Neural progenitor cell (in vitro differentiated cells): Measurements from ENCODE around the gene LIMS2. TPM values are rescaled to one million over a fixed set of nuclear protein-coding genes. Genes with fewer than 3 reads are reported as not detected.

ENCODE experiments used
- DNase-seq: peaks from one replicate; pipeline ENCODE4 v3.0.0-alpha.2; 2016; ENCODE audit warnings: low spot score
- H2AFZ ChIP-seq: fragments of 200-600 bp; sonication (generic); replicated peaks from 2 replicates; pipeline ENCODE4 v1.6.1; 2016; ENCODE audit warnings: antibody characterized with exemption
- H3F3A ChIP-seq: fragments of 200-600 bp; sonication (generic); 2 replicates; pipeline ENCODE4 v1.6.1; 2016; ENCODE audit warnings: antibody characterized with exemption, low read depth
- H3K27ac ChIP-seq: fragments of 200-600 bp; sonication (generic); 2 replicates; pipeline ENCODE4 v1.5.1; 2016; ENCODE audit warnings: mild to moderate bottlenecking
- H3K27me3 ChIP-seq: fragments of 200-600 bp; sonication (generic); 2 replicates; pipeline ENCODE4 v1.6.1; 2016; ENCODE audit warnings: mild to moderate bottlenecking, moderate library complexity
- H3K36me3 ChIP-seq: fragments of 200-600 bp; sonication (generic); 2 replicates; pipeline ENCODE4 v1.5.1; 2016
- H3K4me1 ChIP-seq: fragments of 200-600 bp; sonication (generic); 2 replicates; pipeline ENCODE4 v1.6.1; 2016; ENCODE audit warnings: mixed run types
- H3K4me2 ChIP-seq: fragments of 200-600 bp; sonication (generic); 2 replicates; pipeline ENCODE4 v1.6.1; 2016
- H3K4me3 ChIP-seq: fragments of 200-600 bp; sonication (generic); 2 replicates; pipeline ENCODE4 v1.5.1; 2016
- H3K79me2 ChIP-seq: fragments of 200-600 bp; sonication (generic); 2 replicates; pipeline ENCODE4 v1.6.1; 2016; ENCODE audit warnings: low read depth
- H3K9ac ChIP-seq: fragments of 200-600 bp; sonication (generic); 2 replicates; pipeline ENCODE4 v1.6.1; 2016
- H3K9me3 ChIP-seq: fragments of 200-600 bp; sonication (generic); 2 replicates; pipeline ENCODE4 v1.5.1; 2016; ENCODE audit warnings: low read depth
- H4K20me1 ChIP-seq: fragments of 200-600 bp; sonication (generic); 2 replicates; pipeline ENCODE4 v1.6.1; 2016; ENCODE audit warnings: low read depth
- H3K27ac Mint-ChIP-seq: 3 replicates; pipeline ENCODE4 v1.8.0; 2021; ENCODE audit warnings: mixed read lengths
- H3K27me3 Mint-ChIP-seq: 2 replicates; pipeline ENCODE4 v1.8.0; 2022; ENCODE audit warnings: low read depth, mild to moderate bottlenecking, inconsistent platforms, moderate library complexity, mixed read lengths; ENCODE audit not compliant: insufficient read depth
- H3K36me3 Mint-ChIP-seq: 3 replicates; pipeline ENCODE4 v1.8.0; 2021; ENCODE audit warnings: mixed read lengths
- H3K4me1 Mint-ChIP-seq: 3 replicates; pipeline ENCODE4 v1.8.0; 2021; ENCODE audit warnings: mixed read lengths
- H3K4me3 Mint-ChIP-seq: 3 replicates; pipeline ENCODE4 v1.8.0; 2021; ENCODE audit warnings: mild to moderate bottlenecking, moderate library complexity, mixed read lengths
- H3K9me3 Mint-ChIP-seq: 3 replicates; pipeline ENCODE4 v1.8.0; 2020; ENCODE audit warnings: mixed read lengths
- EZH2 ChIP-seq: fragments of 200-600 bp; sonication (generic); IDR thresholded peaks from 2 replicates; pipeline ENCODE4 v1.6.1; 2017; ENCODE audit warnings: antibody characterized with exemption, mild to moderate bottlenecking, moderate library complexity
- EZH2phosphoT487 ChIP-seq: fragments of 200-600 bp; sonication (generic); IDR thresholded peaks from 2 replicates; pipeline ENCODE4 v1.6.1; 2017; ENCODE audit warnings: antibody characterized with exemption
- total RNA-seq: library from RNA; depleted of rRNA; stranded (reverse); fragments of >200 nt; gene quantifications from 2 replicates; pipeline ENCODE4 v1.2.3, GENCODE V29; 2015; ENCODE audit warnings: low replicate concordance
- TF ChIP-seq, protein P1 (sequence below): fragments of 200-600 bp; sonication (generic); IDR thresholded peaks from 2 replicates; pipeline ENCODE4 v1.5.1; 2017; ENCODE audit warnings: antibody characterized with exemption, mild to moderate bottlenecking

The LIMS2 gene
- total RNA-seq, 1 donor from 2014 or later = not detected

DNA sequence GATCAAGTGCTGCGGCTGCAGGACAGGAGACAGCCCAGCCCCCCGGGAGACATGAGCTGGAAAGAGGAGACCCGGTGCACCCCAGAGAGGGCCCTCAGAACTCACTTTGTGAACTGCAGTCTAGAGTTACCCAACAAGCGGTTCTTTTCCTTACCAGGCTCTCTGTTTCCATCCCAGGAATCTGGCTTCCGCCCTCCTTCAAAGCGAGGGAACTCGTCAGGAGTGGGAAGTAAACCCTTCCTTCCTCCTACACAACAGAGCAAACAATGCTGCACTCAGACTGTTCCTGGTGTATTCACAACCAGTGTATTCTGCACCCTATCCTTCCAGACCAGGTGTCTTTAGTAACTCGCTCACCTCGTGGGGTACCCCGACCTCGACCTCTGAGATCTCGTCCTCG is 34.0 kb upstream of the LIMS2 start:
- Mint-ChIP-seq H3K4me1 (peaks cover 2% of the 10 kb centered on the region), H3K36me3 (peaks cover 20% of the 10 kb centered on the region), H3K27ac (no peak overlapping the region), H3K27me3 (peaks cover 3% of the 10 kb centered on the region), H3K9me3 (no peaks in the 10 kb centered on the region), H3K4me3 (no peak overlapping the region)
- Histone ChIP-seq H3K79me2 (peaks cover 9% of the 10 kb centered on the region), H4K20me1 (peaks cover 7% of the 10 kb centered on the region), H3K27me3 (no peaks in the 10 kb centered on the region), H3F3A (peaks cover 15% of the 10 kb centered on the region), H3K9me3 (no peaks in the 10 kb centered on the region), H2AFZ (no peak overlapping the region), H3K9ac (no peak overlapping the region), H3K36me3 (peaks cover 11% of the 10 kb centered on the region), H3K4me2 (no peak overlapping the region), H3K4me3 (no peak overlapping the region), H3K27ac (no peak overlapping the region), H3K4me1 (peaks cover under 1% of the 10 kb centered on the region)
- DNase-seq = no peak
- TF ChIP-seq, protein P1, sequence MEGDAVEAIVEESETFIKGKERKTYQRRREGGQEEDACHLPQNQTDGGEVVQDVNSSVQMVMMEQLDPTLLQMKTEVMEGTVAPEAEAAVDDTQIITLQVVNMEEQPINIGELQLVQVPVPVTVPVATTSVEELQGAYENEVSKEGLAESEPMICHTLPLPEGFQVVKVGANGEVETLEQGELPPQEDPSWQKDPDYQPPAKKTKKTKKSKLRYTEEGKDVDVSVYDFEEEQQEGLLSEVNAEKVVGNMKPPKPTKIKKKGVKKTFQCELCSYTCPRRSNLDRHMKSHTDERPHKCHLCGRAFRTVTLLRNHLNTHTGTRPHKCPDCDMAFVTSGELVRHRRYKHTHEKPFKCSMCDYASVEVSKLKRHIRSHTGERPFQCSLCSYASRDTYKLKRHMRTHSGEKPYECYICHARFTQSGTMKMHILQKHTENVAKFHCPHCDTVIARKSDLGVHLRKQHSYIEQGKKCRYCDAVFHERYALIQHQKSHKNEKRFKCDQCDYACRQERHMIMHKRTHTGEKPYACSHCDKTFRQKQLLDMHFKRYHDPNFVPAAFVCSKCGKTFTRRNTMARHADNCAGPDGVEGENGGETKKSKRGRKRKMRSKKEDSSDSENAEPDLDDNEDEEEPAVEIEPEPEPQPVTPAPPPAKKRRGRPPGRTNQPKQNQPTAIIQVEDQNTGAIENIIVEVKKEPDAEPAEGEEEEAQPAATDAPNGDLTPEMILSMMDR = no peak
- no peak for TF ChIP-seq EZH2phosphoT487
- TF ChIP-seq EZH2 = no peak

DNA sequence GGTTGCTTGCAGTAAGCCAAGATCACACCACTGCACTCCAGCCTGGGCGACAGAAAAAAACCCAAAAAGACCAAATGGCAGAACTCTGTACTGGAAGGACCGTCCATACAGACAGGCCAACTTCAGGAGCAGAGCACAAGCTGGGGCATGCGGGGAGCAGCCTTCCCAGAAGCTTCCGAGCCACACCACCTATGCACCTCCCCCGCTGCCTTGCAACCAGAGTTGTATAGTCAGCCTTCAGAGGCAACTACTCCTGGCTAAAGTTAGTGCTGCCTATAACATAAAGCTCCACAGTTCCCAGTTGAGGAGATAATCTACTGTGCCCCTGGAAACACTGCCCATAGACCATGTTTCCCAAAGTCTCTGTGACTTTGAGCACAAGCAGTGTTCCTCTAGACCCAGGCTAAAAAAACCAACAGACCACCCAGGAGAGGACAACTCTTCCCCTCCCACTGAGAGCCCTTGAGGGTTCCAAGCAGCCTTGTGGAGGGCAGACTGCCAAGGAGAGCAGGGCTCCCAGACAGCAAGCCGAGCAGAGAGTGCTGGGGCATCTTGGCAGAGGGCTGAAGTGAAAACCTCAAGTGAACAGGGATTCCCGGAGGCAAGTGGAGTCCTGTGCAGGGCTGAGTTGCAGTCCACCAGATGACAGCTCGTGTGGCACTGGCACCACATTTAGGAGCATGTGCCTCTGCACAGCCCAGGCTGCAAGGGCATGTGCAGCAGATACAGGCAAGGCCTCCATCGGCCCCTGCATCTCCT is 32.7 kb upstream of the LIMS2 start:
- Histone ChIP-seq H3K79me2 (peaks cover 22% of the 10 kb centered on the region), H3K4me1 (peaks cover 13% of the 10 kb centered on the region), H3K27ac (no peak overlapping the region), H4K20me1 (peaks cover 19% of the 10 kb centered on the region), H3K9me3 (no peaks in the 10 kb centered on the region), H3K9ac (no peak overlapping the region), H3K4me3 (no peak overlapping the region), H2AFZ (no peak overlapping the region), H3K4me2 (no peak overlapping the region), H3K36me3 (peaks cover 11% of the 10 kb centered on the region), H3K27me3 (no peaks in the 10 kb centered on the region), H3F3A (peaks cover 15% of the 10 kb centered on the region)
- DNase-seq = no peak
- no peak overlapping the region for H3K4me3 Mint-ChIP-seq
- no peak overlapping the region for H3K27ac Mint-ChIP-seq
- peaks cover 23% of the 10 kb centered on the region for H3K36me3 Mint-ChIP-seq
- H3K9me3 Mint-ChIP-seq = no peaks in the 10 kb centered on the region
- no peak for TF ChIP-seq EZH2phosphoT487
- no peak for TF ChIP-seq EZH2
- TF ChIP-seq, protein P1 = no peak
- peaks cover 3% of the 10 kb centered on the region for H3K27me3 Mint-ChIP-seq
- H3K4me1 Mint-ChIP-seq = peaks cover 5% of the 10 kb centered on the region

DNA sequence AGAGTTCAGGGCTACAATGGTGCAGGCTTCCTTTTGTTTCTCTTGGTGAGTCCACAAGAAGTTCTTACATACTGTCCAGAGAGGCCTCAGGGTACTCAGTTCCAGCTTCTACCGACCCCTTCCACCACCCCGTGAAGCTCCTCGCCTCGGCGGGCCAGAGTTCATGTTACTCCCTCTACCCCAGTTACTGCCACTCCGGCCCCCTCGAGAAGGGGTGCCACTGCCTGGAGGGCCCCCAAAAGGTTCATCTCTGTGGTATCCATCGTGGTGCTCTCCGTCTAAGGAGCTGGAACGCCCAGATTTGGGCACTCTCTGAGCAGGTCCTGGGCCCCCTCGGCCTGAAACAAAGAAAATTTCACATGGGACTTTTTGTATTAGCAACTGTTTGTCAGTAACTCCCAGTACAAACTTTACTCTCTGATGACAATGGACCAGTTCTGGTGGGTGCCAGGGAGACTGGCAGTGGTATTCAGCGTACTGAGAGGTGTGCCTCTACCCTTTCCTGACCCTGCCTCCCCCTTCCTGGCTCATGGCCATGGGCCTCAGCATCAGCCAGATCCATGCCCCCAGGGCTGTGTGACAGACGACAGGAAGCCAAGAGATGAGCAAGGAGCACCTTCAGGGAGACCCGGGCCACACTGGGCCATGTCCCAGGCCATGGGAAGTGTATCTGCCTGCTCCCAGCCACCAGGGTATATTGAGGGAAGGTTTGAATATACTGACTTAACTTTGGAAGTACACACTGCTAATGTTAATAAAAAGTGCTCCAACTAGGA is 31.1 kb upstream of the LIMS2 start:
- H3K9me3 ChIP-seq = no peaks in the 10 kb centered on the region
- peaks cover 28% of the 10 kb centered on the region for H3K36me3 Mint-ChIP-seq
- H3K9me3 Mint-ChIP-seq = peaks cover 2% of the 10 kb centered on the region
- no peak overlapping the region for H2AFZ ChIP-seq
- no peak overlapping the region for H3K27ac Mint-ChIP-seq
- no peak overlapping the region for H3K4me3 ChIP-seq
- peaks cover 21% of the 10 kb centered on the region for H3K4me1 ChIP-seq
- peaks cover 2% of the 10 kb centered on the region for H3K27me3 Mint-ChIP-seq
- DNase-seq = no peak
- H3K27me3 ChIP-seq = no peaks in the 10 kb centered on the region
- H3K79me2 ChIP-seq = peaks cover 32% of the 10 kb centered on the region
- H3K9ac ChIP-seq = no peak overlapping the region
- peaks cover 13% of the 10 kb centered on the region for H3K4me1 Mint-ChIP-seq
- H3K27ac ChIP-seq = no peak overlapping the region
- peaks cover 26% of the 10 kb centered on the region for H3F3A ChIP-seq
- H3K36me3 ChIP-seq = peaks cover 5% of the 10 kb centered on the region
- no peak overlapping the region for H3K4me3 Mint-ChIP-seq
- TF ChIP-seq EZH2phosphoT487 = no peak
- TF ChIP-seq EZH2 = no peak
- TF ChIP-seq, protein P1 = no peak
- H3K4me2 ChIP-seq = no peak overlapping the region
- H4K20me1 ChIP-seq = peaks cover 29% of the 10 kb centered on the region
